Loucy (cell line): ENCODE data around the gene GNAS-AS1.

Source experiments
- CTCF ChIP-seq: fragments of 200-600 bp; sonication (generic); conservative IDR thresholded peaks from 2 replicates; pipeline ENCODE4 v1.5.1; 2014; ENCODE audit warnings: mild to moderate bottlenecking, antibody characterized with exemption, low read length
- EZH2phosphoT487 ChIP-seq: fragments of 200-600 bp; IDR thresholded peaks from 2 replicates; pipeline ENCODE4 v1.6.1; 2018; ENCODE audit warnings: antibody characterized with exemption, mild to moderate bottlenecking, moderate library complexity, borderline replicate concordance

DNA sequence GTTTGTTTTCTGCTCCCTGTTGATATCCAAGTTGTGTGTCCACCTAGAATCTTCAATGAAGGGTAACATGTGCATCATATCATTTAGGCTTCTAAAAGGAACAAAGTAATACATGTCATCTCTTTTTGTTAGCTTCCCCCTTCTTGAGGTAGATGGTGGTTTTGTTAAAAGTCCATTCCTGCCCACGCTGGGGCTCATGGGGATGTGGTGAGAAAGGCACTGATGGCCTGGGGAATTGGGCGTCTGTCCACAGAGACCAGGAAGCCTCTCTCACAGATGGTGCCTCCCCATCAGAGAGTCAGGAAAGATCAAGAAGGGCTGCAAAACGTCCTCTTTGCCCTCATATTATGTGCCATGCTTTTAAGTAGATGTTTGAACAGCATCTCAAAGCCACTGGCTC is 34.3 kb upstream of the GNAS-AS1 start:
- TF ChIP-seq EZH2phosphoT487 (no peak), CTCF (no peak)
